ENCODE data around the gene BPIFB4.

DNA sequence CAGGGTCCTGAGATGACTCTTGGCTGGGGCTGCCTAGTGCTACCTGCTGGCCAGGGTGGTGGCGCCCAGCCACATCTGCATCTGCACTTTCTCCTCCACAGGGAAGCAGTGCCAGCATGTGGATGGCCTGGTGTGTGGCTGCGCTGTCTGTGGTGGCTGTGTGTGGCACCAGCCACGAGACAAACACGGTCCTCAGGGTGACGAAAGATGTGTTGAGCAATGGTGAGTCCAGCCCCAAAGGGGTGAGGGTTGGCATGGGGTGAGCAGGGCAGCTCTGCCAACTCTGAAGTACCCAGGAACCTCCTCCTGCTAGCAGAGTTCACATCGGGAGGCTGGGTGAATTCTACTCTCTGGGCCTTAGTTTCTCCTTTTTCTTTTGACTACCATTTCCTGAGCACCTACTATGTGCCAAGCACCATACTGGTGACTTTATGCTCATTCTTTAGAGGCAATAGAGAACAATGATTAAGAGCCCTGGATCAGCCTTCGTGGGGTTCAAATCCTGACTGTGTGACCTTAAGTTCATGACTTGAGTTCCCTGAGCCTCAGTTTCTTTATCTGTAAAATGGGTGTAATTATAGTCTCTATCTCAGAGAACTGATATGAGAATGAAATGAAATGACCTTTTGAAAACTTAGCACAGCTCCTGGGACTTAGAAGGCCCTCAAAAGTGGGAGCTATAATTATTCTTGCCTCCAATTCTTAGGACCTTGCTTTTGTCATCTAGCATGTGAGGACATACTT, 2.1 kb downstream of the BPIFB4 start:
- TF ChIP-seq, protein P1, sequence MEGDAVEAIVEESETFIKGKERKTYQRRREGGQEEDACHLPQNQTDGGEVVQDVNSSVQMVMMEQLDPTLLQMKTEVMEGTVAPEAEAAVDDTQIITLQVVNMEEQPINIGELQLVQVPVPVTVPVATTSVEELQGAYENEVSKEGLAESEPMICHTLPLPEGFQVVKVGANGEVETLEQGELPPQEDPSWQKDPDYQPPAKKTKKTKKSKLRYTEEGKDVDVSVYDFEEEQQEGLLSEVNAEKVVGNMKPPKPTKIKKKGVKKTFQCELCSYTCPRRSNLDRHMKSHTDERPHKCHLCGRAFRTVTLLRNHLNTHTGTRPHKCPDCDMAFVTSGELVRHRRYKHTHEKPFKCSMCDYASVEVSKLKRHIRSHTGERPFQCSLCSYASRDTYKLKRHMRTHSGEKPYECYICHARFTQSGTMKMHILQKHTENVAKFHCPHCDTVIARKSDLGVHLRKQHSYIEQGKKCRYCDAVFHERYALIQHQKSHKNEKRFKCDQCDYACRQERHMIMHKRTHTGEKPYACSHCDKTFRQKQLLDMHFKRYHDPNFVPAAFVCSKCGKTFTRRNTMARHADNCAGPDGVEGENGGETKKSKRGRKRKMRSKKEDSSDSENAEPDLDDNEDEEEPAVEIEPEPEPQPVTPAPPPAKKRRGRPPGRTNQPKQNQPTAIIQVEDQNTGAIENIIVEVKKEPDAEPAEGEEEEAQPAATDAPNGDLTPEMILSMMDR (conservative IDR thresholded peaks at IDR 0.05; ENCODE audit: low read depth, low read length) = no peak
- TF ChIP-seq SMC3 (IDR thresholded peaks at IDR 0.05; ENCODE audit: low read depth, low read length) (no peak), POLR2A (IDR thresholded peaks at IDR 0.05; ENCODE audit: low read depth, low read length) (no peak), NFE2L2 (IDR thresholded peaks at IDR 0.05; ENCODE audit: low read depth, low read length) (no peak), RAD21 (IDR thresholded peaks at IDR 0.05; ENCODE audit: low read length) (no peak), MAFK (IDR thresholded peaks at IDR 0.05; ENCODE audit: low read depth, low read length) (no peak), RFX5 (IDR thresholded peaks at IDR 0.05; ENCODE audit: low read depth, low read length) (no peak), BHLHE40 (IDR thresholded peaks at IDR 0.05; ENCODE audit: low read depth, low read length) (no peak), MXI1 (IDR thresholded peaks at IDR 0.05; ENCODE audit: borderline replicate concordance, low read depth, low read length) (no peak), MAZ (IDR thresholded peaks at IDR 0.05; ENCODE audit: borderline replicate concordance, low read depth, low read length) (no peak)
- TF ChIP-seq, protein P2, sequence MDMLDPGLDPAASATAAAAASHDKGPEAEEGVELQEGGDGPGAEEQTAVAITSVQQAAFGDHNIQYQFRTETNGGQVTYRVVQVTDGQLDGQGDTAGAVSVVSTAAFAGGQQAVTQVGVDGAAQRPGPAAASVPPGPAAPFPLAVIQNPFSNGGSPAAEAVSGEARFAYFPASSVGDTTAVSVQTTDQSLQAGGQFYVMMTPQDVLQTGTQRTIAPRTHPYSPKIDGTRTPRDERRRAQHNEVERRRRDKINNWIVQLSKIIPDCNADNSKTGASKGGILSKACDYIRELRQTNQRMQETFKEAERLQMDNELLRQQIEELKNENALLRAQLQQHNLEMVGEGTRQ (IDR thresholded peaks at IDR 0.05; ENCODE audit: low read depth, low read length) = no peak
- TF ChIP-seq, protein P3, sequence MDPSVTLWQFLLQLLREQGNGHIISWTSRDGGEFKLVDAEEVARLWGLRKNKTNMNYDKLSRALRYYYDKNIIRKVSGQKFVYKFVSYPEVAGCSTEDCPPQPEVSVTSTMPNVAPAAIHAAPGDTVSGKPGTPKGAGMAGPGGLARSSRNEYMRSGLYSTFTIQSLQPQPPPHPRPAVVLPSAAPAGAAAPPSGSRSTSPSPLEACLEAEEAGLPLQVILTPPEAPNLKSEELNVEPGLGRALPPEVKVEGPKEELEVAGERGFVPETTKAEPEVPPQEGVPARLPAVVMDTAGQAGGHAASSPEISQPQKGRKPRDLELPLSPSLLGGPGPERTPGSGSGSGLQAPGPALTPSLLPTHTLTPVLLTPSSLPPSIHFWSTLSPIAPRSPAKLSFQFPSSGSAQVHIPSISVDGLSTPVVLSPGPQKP (IDR thresholded peaks at IDR 0.05; ENCODE audit: borderline replicate concordance, low read depth, low read length) = no peak

All from IMR-90 (cell line).